Adrenal gland (tissue), 5 donors: Measurements from ENCODE around the gene SLC43A1.

Experiments used
- CTCF ChIP-seq, 6 experiments: fragments of 450-650 bp in 4 of 6; fragments of 200-600 bp in 2 of 6; sonication (generic) in 1 of 6; IDR thresholded peaks; 1 replicate in 5 of 6; 2 replicates in 1 of 6; pipeline versions ENCODE4 v1.5.1 to v1.8.0; 2016 to 2021; ENCODE audit warnings: antibody characterized with exemption in 6 of 6, mild to moderate bottlenecking in 2 of 6, moderate library complexity in 1 of 6
- POLR2A ChIP-seq, 2 donors: fragments of 450-650 bp; IDR thresholded peaks; one replicate each; pipeline ENCODE4 v1.6.1; 2017; ENCODE audit warnings: antibody characterized with exemption in 2 of 2, mild to moderate bottlenecking in 2 of 2, moderate library complexity in 1 of 2
- donor health status: DM: no; HTN: no; CAD: no.

- TF ChIP-seq CTCF (IDR thresholded peaks at IDR 0.05) (no peak), POLR2A (IDR thresholded peaks at IDR 0.05) (no peak)
Observed at GRCh38 chr11:57475671-57476046, 39.8 kb downstream of the SLC43A1 start.
